Right cardiac atrium (tissue), 5 donors: ENCODE measurements around the gene B3GNT4. TPM values are rescaled to one million over a fixed set of nuclear protein-coding genes. Genes with fewer than 3 reads are reported as not detected.
"Not testable (repeated sequence)": the region's sequence is repeated elsewhere in the genome, so short reads cannot be mapped to it uniquely, and the experiment has no call there.

Experiments used
- ATAC-seq, 2 donors: fragments of 200-7000 bp; cut with Tn5 transposase; one replicate each; pipeline versions ENCODE4 v1.8.0 to v1.9.1; 2020; ENCODE audit warnings: moderate library complexity in 2 of 2, mild to moderate bottlenecking in 1 of 2
- DNase-seq, 3 donors: peaks; one replicate each; pipeline ENCODE4 v3.0.0-alpha.2; 2020
- H3K27ac ChIP-seq: one replicate; pipeline ENCODE4 v1.5.1; 2013; ENCODE audit warnings: mild to moderate bottlenecking, low read length, control low read depth, moderate library complexity
- H3K27me3 ChIP-seq: one replicate; pipeline ENCODE4 v1.6.1; 2013; ENCODE audit not compliant: control insufficient read depth, insufficient read depth
- H3K4me1 ChIP-seq: one replicate; pipeline ENCODE4 v1.6.1; 2013; ENCODE audit warnings: low read length; ENCODE audit not compliant: control insufficient read depth, insufficient read depth
- H3K4me3 ChIP-seq: one replicate; pipeline ENCODE4 v1.5.1; 2013; ENCODE audit warnings: low read length, control low read depth
- H3K9me3 ChIP-seq: one replicate; pipeline ENCODE4 v1.6.1; 2013; ENCODE audit warnings: low read length; ENCODE audit not compliant: control insufficient read depth
- WGBS: extraction: QIAGEN DNeasy Blood & Tissue Kit; methylation state at CpG from one replicate; pipeline ENCODE4 v1.1.7; 2013; 5-methylcytosine and 5-hydroxymethylcytosine counted together
- intact Hi-C, 4 donors: fragments of 100-400 bp; cut with DNase I; formaldehyde crosslinking; loops; one replicate each; pipeline versions ENCODE4 v1.11.0 to v1.14.0; 2022 to 2023
- polyA plus RNA-seq: library from polyadenylated mRNA; stranded (reverse); fragments of 200-250 nt; gene quantifications from one replicate; pipeline ENCODE4 v1.2.3, GENCODE V29; 2013
- total RNA-seq, 4 donors: library from RNA; stranded (reverse); fragmentation: NEBNext Ultra II Directional; extraction: Animal tissue kit (Norgen Biotek cat#: 25700); gene quantifications; one replicate each; pipeline ENCODE4 v1.2.1, GENCODE V29; 2021
- donor health status: healthy with polysubstance abuse.
- donor health status: DM: no; HTN: yes; CAD: no.
- donor health status: DM: no; HTN: no; CAD: no.
- donor health status: DM: no; HTN: yes; CAD: no; lungs with severe emphysema.
- donor health status: DM: yes; HTN: yes; CAD: no.

B3GNT4 gene
- total and polyA plus RNA-seq, 5 donors: 0.29 to 0.36 TPM; not detected in 3

GRCh38 chr12:122202811-122203210, 698 bp upstream of the B3GNT4 start:
- H3K27ac ChIP-seq, intact Hi-C loops, ATAC-seq, DNase-seq, H3K4me1 ChIP-seq, H3K27me3 ChIP-seq, H3K9me3 ChIP-seq: not testable (repeated sequence)
- WGBS: 65% methylated on average over 19 of the region's 19 CpGs
- H3K4me3 ChIP-seq: peak overlapping the region; percentile 63

- DNase-seq (no peak), ATAC-seq (no peak)
- WGBS: 11% methylated on average over 71 of the region's 71 CpGs
- no peaks in the 10 kb centered on the region for H3K27me3 ChIP-seq
- no peak overlapping the region for H3K27ac ChIP-seq
- H3K4me1 ChIP-seq: no peaks in the 10 kb centered on the region
- H3K9me3 ChIP-seq: no peaks in the 10 kb centered on the region
- intact Hi-C loops: no loop called here
- peak overlapping the region; percentile 63 for H3K4me3 ChIP-seq
Measured at GRCh38 chr12:122204167-122205052, 901 bp downstream of the B3GNT4 start.

GRCh38 chr12:122205053-122205925, 1.8 kb downstream of the B3GNT4 start:
- Histone ChIP-seq H3K27me3 (no peaks in the 10 kb centered on the region), H3K9me3 (no peaks in the 10 kb centered on the region), H3K4me1 (no peaks in the 10 kb centered on the region), H3K27ac (no peak overlapping the region), H3K4me3 (no peak overlapping the region)
- ATAC-seq: no peak
- no peak for DNase-seq
- intact Hi-C loops: no loop called here
- WGBS: 49% methylated on average over 23 of the region's 23 CpGs

DNA sequence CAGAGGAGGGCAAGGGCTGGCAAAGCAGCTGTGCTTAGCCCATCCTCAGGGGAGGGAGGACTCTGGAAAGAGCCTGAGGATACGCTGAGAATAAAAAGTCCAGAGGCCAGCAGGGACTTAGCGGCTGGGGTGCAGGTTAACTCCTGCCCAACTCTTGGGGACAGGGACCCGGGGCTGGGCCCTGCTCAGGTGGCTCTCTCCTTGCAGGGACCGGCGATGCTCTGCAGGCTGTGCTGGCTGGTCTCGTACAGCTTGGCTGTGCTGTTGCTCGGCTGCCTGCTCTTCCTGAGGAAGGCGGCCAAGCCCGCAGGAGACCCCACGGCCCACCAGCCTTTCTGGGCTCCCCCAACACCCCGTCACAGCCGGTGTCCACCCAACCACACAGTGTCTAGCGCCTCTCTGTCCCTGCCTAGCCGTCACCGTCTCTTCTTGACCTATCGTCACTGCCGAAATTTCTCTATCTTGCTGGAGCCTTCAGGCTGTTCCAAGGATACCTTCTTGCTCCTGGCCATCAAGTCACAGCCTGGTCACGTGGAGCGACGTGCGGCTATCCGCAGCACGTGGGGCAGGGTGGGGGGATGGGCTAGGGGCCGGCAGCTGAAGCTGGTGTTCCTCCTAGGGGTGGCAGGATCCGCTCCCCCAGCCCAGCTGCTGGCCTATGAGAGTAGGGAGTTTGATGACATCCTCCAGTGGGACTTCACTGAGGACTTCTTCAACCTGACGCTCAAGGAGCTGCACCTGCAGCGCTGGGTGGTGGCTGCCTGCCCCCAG, 2.8 kb downstream of the B3GNT4 start:
- no peak overlapping the region for H3K27ac ChIP-seq
- DNase-seq (no peak), ATAC-seq (peak; percentile 8 to 19)
- 59% methylated on average over 27 of the region's 27 CpGs for WGBS
- H3K9me3 ChIP-seq: no peaks in the 10 kb centered on the region
- H3K4me3 ChIP-seq: no peak overlapping the region
- H3K27me3 ChIP-seq: no peaks in the 10 kb centered on the region
- no peaks in the 10 kb centered on the region for H3K4me1 ChIP-seq
- intact Hi-C loops: no loop called here

DNA sequence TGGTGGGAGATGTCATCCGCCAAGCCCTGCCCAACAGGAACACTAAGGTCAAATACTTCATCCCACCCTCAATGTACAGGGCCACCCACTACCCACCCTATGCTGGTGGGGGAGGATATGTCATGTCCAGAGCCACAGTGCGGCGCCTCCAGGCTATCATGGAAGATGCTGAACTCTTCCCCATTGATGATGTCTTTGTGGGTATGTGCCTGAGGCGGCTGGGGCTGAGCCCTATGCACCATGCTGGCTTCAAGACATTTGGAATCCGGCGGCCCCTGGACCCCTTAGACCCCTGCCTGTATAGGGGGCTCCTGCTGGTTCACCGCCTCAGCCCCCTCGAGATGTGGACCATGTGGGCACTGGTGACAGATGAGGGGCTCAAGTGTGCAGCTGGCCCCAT, 3.5 kb downstream of the B3GNT4 start:
- 83% methylated on average over 8 of the region's 8 CpGs for WGBS
- Histone ChIP-seq H3K9me3 (no peaks in the 10 kb centered on the region), H3K27me3 (no peaks in the 10 kb centered on the region), H3K4me3 (no peak overlapping the region), H3K4me1 (no peaks in the 10 kb centered on the region), H3K27ac (no peak overlapping the region)
- intact Hi-C loops: no loop called here
- ATAC-seq: peak; percentile 4 to 9
- no peak for DNase-seq

- Histone ChIP-seq H3K4me3 (no peak overlapping the region), H3K9me3 (no peaks in the 10 kb centered on the region), H3K27ac (no peak overlapping the region), H3K27me3 (no peaks in the 10 kb centered on the region), H3K4me1 (no peaks in the 10 kb centered on the region)
- 80% methylated on average over 8 of the region's 8 CpGs for WGBS
- intact Hi-C loops: no loop called here
- no peak for DNase-seq
- no peak for ATAC-seq
Measured at GRCh38 chr12:122207391-122207790, 3.9 kb downstream of the B3GNT4 start.

- intact Hi-C loops: no loop called here
- DNase-seq (no peak), ATAC-seq (no peak)
- no peaks in the 10 kb centered on the region for H3K4me1 ChIP-seq
- no peaks in the 10 kb centered on the region for H3K9me3 ChIP-seq
- H3K4me3 ChIP-seq: no peak overlapping the region
- H3K27me3 ChIP-seq: no peaks in the 10 kb centered on the region
- no peak overlapping the region for H3K27ac ChIP-seq
- 92% methylated on average over 18 of the region's 18 CpGs for WGBS
Measured at GRCh38 chr12:122208073-122208820, 4.7 kb downstream of the B3GNT4 start.

DNA sequence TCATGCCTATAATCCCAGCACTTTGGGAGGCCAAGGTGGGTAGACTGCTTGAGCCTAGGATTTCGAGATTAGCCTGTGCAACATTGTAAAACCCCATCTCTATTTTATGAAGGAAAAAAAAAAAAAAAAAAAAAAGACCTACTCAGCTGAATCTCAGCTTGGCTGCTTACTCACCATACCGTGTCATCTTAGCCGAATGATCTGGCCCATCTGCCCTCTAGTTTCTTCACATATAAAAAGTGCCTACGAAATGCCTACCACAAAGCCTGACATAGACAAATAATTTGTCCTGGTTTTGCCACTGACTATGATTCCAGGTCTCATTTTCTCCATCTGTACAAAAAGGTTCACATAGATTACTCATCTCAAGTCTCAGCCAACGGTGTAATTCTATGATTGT, 12.3 kb downstream of the B3GNT4 start:
- 93% methylated on average over 5 of the region's 5 CpGs for WGBS
- Histone ChIP-seq H3K9me3 (no peaks in the 10 kb centered on the region), H3K27me3 (no peaks in the 10 kb centered on the region), H3K4me3 (no peak overlapping the region), H3K4me1 (no peaks in the 10 kb centered on the region), H3K27ac (no peak overlapping the region)
- intact Hi-C loops: no loop called here
- ATAC-seq: no peak
- no peak for DNase-seq

GRCh38 chr12:122216445-122216844, 12.9 kb downstream of the B3GNT4 start:
- no peaks in the 10 kb centered on the region for H3K9me3 ChIP-seq
- DNase-seq (no peak), ATAC-seq (no peak)
- intact Hi-C loops: no loop called here
- H3K4me3 ChIP-seq: no peak overlapping the region
- 94% methylated on average over 1 of the region's 1 CpG for WGBS
- H3K27ac ChIP-seq: no peak overlapping the region
- no peaks in the 10 kb centered on the region for H3K4me1 ChIP-seq
- H3K27me3 ChIP-seq: no peaks in the 10 kb centered on the region

GRCh38 chr12:122225683-122226365, 22.3 kb downstream of the B3GNT4 start, which contains the start of gene DIABLO:
Gene DIABLO, minus strand, starts transcription at chr12:122226052. Its CDS starts 38 bp downstream, at chr12:122226014.
- Histone ChIP-seq H3K4me1 (peaks cover 5% of the 10 kb centered on the region), H3K27ac (peak within 1 kb of the TSS; percentile 63), H3K4me3 (peak within 1 kb of the TSS; percentile 56), H3K9me3 (no peaks in the 10 kb centered on the region), H3K27me3 (no peaks in the 10 kb centered on the region)
- WGBS: under 1% methylated on average over 74 of the region's 74 CpGs
- intact Hi-C loops: no loop called here
- ATAC-seq (peak; percentile 98 to 99), DNase-seq (peak; percentile 100)
